Measurements from ENCODE around the gene LRRC26.

- TF ChIP-seq EZH2 (IDR thresholded peaks at IDR 0.05; ENCODE audit: insufficient read depth, poor library complexity, severe bottlenecking) (no peak), EZH2phosphoT487 (IDR thresholded peaks at IDR 0.05; ENCODE audit: insufficient read depth, low read depth) (no peak)
Observed at GRCh38 chr9:137149363-137149762, 20.5 kb downstream of the LRRC26 start.

All from GM23248 (cell line).